ENCODE measurements around the gene FILIP1L.

Gene FILIP1L

GRCh38 chr3:99852851-99853250 is 261.4 kb downstream of the FILIP1L start:
- TF ChIP-seq, protein P1, sequence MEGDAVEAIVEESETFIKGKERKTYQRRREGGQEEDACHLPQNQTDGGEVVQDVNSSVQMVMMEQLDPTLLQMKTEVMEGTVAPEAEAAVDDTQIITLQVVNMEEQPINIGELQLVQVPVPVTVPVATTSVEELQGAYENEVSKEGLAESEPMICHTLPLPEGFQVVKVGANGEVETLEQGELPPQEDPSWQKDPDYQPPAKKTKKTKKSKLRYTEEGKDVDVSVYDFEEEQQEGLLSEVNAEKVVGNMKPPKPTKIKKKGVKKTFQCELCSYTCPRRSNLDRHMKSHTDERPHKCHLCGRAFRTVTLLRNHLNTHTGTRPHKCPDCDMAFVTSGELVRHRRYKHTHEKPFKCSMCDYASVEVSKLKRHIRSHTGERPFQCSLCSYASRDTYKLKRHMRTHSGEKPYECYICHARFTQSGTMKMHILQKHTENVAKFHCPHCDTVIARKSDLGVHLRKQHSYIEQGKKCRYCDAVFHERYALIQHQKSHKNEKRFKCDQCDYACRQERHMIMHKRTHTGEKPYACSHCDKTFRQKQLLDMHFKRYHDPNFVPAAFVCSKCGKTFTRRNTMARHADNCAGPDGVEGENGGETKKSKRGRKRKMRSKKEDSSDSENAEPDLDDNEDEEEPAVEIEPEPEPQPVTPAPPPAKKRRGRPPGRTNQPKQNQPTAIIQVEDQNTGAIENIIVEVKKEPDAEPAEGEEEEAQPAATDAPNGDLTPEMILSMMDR (IDR thresholded peaks at IDR 0.05): no peak

- TF ChIP-seq, protein P1 (IDR thresholded peaks at IDR 0.05): no peak
Observed at GRCh38 chr3:99851955-99852354, 262.3 kb downstream of the FILIP1L start.

- TF ChIP-seq, protein P1 (IDR thresholded peaks at IDR 0.05): no peak
Observed at GRCh38 chr3:99850608-99851007, 263.7 kb downstream of the FILIP1L start.

GRCh38 chr3:99848433-99848832 is 265.9 kb downstream of the FILIP1L start:
- TF ChIP-seq, protein P1 (IDR thresholded peaks at IDR 0.05): no peak

DNA sequence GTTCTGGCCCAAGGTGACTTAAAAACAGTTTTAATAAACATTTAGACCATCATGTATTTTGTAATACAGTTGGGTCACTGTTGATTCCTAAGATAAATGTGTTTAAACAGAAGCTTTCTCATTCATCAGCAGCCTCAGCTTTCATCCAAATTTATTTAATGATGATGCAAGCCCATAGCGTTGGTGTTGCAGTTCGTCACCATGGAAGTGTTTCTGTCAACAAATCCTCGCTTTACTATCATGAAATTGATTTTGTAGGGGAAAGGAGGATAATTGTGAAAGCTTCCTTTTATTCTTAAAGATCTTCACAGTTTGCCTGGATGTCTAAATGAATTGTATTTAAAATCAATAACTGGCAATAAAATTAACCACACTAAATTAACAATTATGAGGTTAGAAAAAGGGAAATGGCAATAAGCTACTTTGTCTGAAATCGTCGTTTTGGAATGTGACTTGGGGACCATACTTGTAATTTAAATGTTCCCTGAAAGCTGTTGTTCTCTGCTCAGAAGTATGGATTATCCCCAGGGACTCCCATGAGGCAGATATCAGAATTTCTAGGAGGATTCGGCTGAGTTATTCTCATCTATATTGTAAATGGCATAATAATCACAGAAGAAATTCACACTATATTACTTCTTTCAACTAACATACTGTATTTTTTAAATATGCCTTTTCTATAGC is 267.7 kb downstream of the FILIP1L start:
- TF ChIP-seq, protein P1 (IDR thresholded peaks at IDR 0.05): no peak

DNA sequence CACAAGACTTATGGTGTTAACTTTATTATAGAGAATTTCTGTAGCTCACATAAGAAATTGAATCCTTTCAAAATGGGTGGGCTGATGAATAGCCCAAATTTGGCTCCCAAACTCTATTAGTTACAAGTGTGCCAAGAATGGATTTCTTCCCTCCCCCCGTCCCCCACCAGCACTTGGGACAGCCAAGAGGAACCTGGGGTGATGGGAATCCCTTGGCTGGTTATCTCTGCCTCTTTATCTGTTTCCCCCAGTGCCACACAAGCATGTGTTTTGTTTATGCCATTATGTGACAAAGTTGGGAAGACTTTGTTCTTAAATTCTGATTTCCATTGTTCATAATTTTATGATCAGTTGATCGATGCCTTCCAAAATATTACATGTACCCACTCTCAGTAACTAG is 268.3 kb downstream of the FILIP1L start:
- TF ChIP-seq, protein P1 (IDR thresholded peaks at IDR 0.05): no peak

- TF ChIP-seq, protein P1 (IDR thresholded peaks at IDR 0.05): no peak
Observed at GRCh38 chr3:99845331-99845730, 269.0 kb downstream of the FILIP1L start.
